A673 (cell line): ENCODE measurements around the gene SCG5.

Source experiments
- EZH2 ChIP-seq: fragments of 200-600 bp; sonication (generic); IDR thresholded peaks from 2 replicates; pipeline ENCODE4 v1.6.1; 2017; ENCODE audit warnings: borderline replicate concordance, low read depth, mild to moderate bottlenecking, mixed read lengths, antibody characterized with exemption, low read length; ENCODE audit not compliant: poor library complexity, severe bottlenecking
- TF ChIP-seq, protein P1 (sequence below): fragments of 300-800, 200-600 bp; sonication (generic); conservative IDR thresholded peaks from 2 replicates; pipeline ENCODE4 v1.5.1; 2017; ENCODE audit warnings: low read depth, mild to moderate bottlenecking, antibody characterized with exemption, low read length, moderate library complexity, mixed read lengths

DNA sequence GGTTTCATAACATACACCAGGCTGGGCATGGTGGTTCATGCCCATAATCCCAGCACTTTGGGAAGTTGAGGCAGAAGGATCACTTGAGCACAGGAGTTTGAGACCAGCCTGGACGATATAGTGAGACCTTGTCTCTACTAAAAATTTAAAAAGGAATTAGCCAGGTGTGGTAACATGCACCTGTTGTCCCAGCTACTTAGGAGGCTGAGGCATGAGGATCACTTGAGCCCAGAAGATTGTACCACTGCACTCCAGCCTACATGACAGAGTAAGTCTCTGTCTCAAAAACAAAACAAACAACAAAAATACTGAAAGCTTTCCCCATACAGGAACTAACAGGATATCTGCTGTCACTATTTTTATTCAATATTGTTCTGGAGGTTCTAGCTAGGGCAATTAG, 97.2 kb downstream of the SCG5 start:
- no peak for TF ChIP-seq EZH2
- TF ChIP-seq, protein P1, sequence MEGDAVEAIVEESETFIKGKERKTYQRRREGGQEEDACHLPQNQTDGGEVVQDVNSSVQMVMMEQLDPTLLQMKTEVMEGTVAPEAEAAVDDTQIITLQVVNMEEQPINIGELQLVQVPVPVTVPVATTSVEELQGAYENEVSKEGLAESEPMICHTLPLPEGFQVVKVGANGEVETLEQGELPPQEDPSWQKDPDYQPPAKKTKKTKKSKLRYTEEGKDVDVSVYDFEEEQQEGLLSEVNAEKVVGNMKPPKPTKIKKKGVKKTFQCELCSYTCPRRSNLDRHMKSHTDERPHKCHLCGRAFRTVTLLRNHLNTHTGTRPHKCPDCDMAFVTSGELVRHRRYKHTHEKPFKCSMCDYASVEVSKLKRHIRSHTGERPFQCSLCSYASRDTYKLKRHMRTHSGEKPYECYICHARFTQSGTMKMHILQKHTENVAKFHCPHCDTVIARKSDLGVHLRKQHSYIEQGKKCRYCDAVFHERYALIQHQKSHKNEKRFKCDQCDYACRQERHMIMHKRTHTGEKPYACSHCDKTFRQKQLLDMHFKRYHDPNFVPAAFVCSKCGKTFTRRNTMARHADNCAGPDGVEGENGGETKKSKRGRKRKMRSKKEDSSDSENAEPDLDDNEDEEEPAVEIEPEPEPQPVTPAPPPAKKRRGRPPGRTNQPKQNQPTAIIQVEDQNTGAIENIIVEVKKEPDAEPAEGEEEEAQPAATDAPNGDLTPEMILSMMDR = no peak
